Vagina (tissue), 2 donors: Measurements from ENCODE around the gene ADGRL2. TPM values are rescaled to one million over a fixed set of nuclear protein-coding genes. Genes with fewer than 3 reads are reported as not detected.

Experiments
- DNase-seq, 2 donors: peaks; one replicate each; pipeline ENCODE4 v3.0.0-alpha.2; 2017; ENCODE audit errors: extremely low spot score in 2 of 2
- H3K27ac ChIP-seq: fragments of 200-600 bp; sonication (generic); one replicate; pipeline ENCODE4 v1.5.1; 2019
- H3K27me3 ChIP-seq: fragments of 200-600 bp; sonication (generic); one replicate; pipeline ENCODE4 v1.5.1; 2019
- H3K36me3 ChIP-seq, 2 donors: fragments of 200-600 bp; sonication (generic); one replicate each; pipeline ENCODE4 v1.5.1; 2017 to 2019
- H3K4me1 ChIP-seq: fragments of 200-600 bp; sonication (generic); one replicate; pipeline ENCODE4 v1.5.1; 2019
- H3K4me3 ChIP-seq, 2 donors: fragments of 200-600 bp; sonication (generic); 1 replicate in 1 of 2; 2 replicates in 1 of 2; pipeline ENCODE4 v1.5.1; 2016 to 2019
- H3K9me3 ChIP-seq: fragments of 200-600 bp; sonication (generic); one replicate; pipeline ENCODE4 v1.5.1; 2019
- POLR2A ChIP-seq, 2 donors: fragments of 450-650 bp; IDR thresholded peaks; one replicate each; pipeline ENCODE4 v1.6.1; 2017; ENCODE audit warnings: antibody characterized with exemption in 2 of 2, mild to moderate bottlenecking in 2 of 2, moderate library complexity in 2 of 2
- POLR2AphosphoS5 ChIP-seq, 2 donors: sonication (generic); formaldehyde crosslinking; IDR thresholded peaks; one replicate each; pipeline ENCODE4 v1.9.0; 2017; ENCODE audit warnings: antibody characterized with exemption in 2 of 2, mild to moderate bottlenecking in 2 of 2, low read depth in 1 of 2; ENCODE audit not compliant: insufficient read depth in 1 of 2
- intact Hi-C: fragments of 100-400 bp; cut with DNase I; formaldehyde crosslinking; loops from one replicate; pipeline ENCODE4 v1.15.1; 2023
- total RNA-seq: library from RNA; depleted of rRNA; stranded (reverse); fragments of >200 nt; gene quantifications from one replicate; pipeline ENCODE4 v1.2.3, GENCODE V29; 2016
- TF ChIP-seq, protein P1 (sequence below), 3 experiments: fragments of 450-650 bp in 2 of 3; fragments of 200-600 bp in 1 of 3; sonication (generic) in 1 of 3; IDR thresholded peaks; one replicate each; pipeline ENCODE4 v1.5.1; 2017 to 2019; ENCODE audit warnings: antibody characterized with exemption in 3 of 3, mild to moderate bottlenecking in 2 of 3, moderate library complexity in 2 of 3

Gene ADGRL2
- total RNA-seq, 1 donor from 2014 or later = 68.0 TPM

DNA sequence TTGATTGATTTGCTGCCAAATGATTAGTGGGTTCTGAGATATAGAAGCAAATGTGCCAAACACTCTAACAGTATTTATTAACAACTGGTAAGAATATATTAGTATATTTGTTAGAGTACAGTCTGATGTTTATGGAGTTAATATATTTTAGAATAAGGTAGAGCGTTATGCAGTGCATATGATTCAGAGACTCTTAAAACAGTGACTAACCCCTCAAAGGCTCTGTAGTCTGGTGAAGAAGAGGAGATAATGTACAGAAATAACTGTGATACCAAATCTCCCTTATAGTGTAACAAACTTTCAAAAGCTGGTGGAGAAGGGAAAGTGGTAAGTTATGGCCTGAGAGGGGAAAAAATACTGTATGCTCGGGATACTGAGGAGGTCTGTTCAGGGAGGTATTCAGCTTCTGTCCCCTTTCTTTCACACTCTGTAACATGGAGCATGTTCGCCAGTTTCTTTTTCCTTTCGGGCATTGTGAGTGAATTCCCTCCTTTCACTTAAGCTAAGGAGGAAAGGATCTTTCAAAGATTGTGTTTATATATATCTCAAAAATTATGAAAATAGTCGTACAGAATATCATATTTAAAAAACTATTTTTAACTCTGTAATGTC is 121.2 kb downstream of the ADGRL2 start:
- Histone ChIP-seq H3K9me3 (no peaks in the 10 kb centered on the region), H3K27me3 (no peaks in the 10 kb centered on the region), H3K4me1 (peaks cover 25% of the 10 kb centered on the region), H3K4me3 (no peak overlapping the region), H3K36me3 (no peaks in the 10 kb centered on the region), H3K27ac (no peak overlapping the region)
- intact Hi-C loops = no loop called here
- TF ChIP-seq POLR2A (IDR thresholded peaks at IDR 0.05) (no peak), POLR2AphosphoS5 (IDR thresholded peaks at IDR 0.05; ENCODE audit: insufficient read depth in 1 of 2, low read depth in 1 of 2) (no peak)
- TF ChIP-seq, protein P1, sequence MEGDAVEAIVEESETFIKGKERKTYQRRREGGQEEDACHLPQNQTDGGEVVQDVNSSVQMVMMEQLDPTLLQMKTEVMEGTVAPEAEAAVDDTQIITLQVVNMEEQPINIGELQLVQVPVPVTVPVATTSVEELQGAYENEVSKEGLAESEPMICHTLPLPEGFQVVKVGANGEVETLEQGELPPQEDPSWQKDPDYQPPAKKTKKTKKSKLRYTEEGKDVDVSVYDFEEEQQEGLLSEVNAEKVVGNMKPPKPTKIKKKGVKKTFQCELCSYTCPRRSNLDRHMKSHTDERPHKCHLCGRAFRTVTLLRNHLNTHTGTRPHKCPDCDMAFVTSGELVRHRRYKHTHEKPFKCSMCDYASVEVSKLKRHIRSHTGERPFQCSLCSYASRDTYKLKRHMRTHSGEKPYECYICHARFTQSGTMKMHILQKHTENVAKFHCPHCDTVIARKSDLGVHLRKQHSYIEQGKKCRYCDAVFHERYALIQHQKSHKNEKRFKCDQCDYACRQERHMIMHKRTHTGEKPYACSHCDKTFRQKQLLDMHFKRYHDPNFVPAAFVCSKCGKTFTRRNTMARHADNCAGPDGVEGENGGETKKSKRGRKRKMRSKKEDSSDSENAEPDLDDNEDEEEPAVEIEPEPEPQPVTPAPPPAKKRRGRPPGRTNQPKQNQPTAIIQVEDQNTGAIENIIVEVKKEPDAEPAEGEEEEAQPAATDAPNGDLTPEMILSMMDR (IDR thresholded peaks at IDR 0.05) = no peak
- no peak for DNase-seq

GRCh38 chr1:81922955-81923354 is 122.2 kb downstream of the ADGRL2 start:
- no peak overlapping the region for H3K27ac ChIP-seq
- no peak for TF ChIP-seq POLR2A (IDR thresholded peaks at IDR 0.05)
- TF ChIP-seq, protein P1 (IDR thresholded peaks at IDR 0.05) = no peak
- intact Hi-C loops = no loop called here
- H3K36me3 ChIP-seq = no peaks in the 10 kb centered on the region
- H3K27me3 ChIP-seq = no peaks in the 10 kb centered on the region
- peaks cover 25% of the 10 kb centered on the region for H3K4me1 ChIP-seq
- H3K4me3 ChIP-seq = no peak overlapping the region
- H3K9me3 ChIP-seq = no peaks in the 10 kb centered on the region
- DNase-seq = no peak

DNA sequence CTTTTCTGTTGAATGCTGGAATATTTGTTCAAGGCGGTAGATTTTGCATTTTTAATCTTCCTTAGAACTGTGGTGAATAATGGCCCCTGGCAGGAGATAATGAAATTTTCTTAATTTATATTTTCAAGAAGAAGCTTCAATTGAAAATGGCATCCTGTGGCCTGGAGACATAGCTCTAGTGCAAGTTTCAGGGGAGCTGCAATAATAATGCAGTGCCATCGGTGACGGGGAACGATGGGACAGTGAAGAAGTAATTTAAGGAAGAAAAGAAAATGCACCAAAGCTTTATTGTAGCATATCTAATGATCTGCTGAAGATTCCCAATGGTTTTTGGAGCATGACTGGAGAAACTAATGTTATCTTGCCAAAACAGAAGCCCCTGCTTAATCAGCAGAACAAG is 128.4 kb downstream of the ADGRL2 start:
- Histone ChIP-seq H3K27me3 (no peaks in the 10 kb centered on the region), H3K4me1 (no peaks in the 10 kb centered on the region), H3K27ac (no peak overlapping the region), H3K9me3 (no peaks in the 10 kb centered on the region), H3K36me3 (no peaks in the 10 kb centered on the region), H3K4me3 (no peak overlapping the region)
- no peak for DNase-seq
- intact Hi-C loops = no loop called here
- TF ChIP-seq, protein P1 (IDR thresholded peaks at IDR 0.05) = no peak
- TF ChIP-seq POLR2AphosphoS5 (IDR thresholded peaks at IDR 0.05; ENCODE audit: insufficient read depth in 1 of 2, low read depth in 1 of 2) (no peak), POLR2A (IDR thresholded peaks at IDR 0.05) (no peak)

- no peak overlapping the region for H3K27ac ChIP-seq
Measured at GRCh38 chr1:81936853-81937252, 136.1 kb downstream of the ADGRL2 start.

More at GRCh38 chr1:81936853-81937252, 136.1 kb downstream of the ADGRL2 start:
- Histone ChIP-seq H3K27me3 (no peaks in the 10 kb centered on the region), H3K36me3 (no peaks in the 10 kb centered on the region), H3K4me3 (no peak overlapping the region), H3K9me3 (no peaks in the 10 kb centered on the region), H3K4me1 (no peaks in the 10 kb centered on the region)
- intact Hi-C loops = no loop called here
- no peak for DNase-seq
- no peak for TF ChIP-seq POLR2A (IDR thresholded peaks at IDR 0.05)
- no peak for TF ChIP-seq POLR2AphosphoS5 (IDR thresholded peaks at IDR 0.05; ENCODE audit: insufficient read depth in 1 of 2, low read depth in 1 of 2)
- TF ChIP-seq, protein P1 (IDR thresholded peaks at IDR 0.05) = no peak
